ENCODE results near the gene TYW5.

TYW5 gene

GRCh38 chr2:199895406-199895805 is 59.9 kb downstream of the TYW5 start:
- peak; percentile 24 for DNase-seq (ENCODE audit: low read depth)
- H3K4me1 ChIP-seq (ENCODE audit: control insufficient read depth, insufficient read depth, low read length), result no peaks in the 10 kb centered on the region
- H3K9ac ChIP-seq (ENCODE audit: low read length), result no peak overlapping the region
- H3K27me3 ChIP-seq (replicated peaks; ENCODE audit: control insufficient read depth, insufficient read depth, low read length), result no peaks in the 10 kb centered on the region
- no peaks in the 10 kb centered on the region for H3K9me3 ChIP-seq (ENCODE audit: control insufficient read depth, low read length)
- H3K36me3 ChIP-seq (ENCODE audit: control insufficient read depth, insufficient read depth, low read length, severe bottlenecking), result no peaks in the 10 kb centered on the region
- no peak overlapping the region for H3K4me3 ChIP-seq (ENCODE audit: low read length)

DNA sequence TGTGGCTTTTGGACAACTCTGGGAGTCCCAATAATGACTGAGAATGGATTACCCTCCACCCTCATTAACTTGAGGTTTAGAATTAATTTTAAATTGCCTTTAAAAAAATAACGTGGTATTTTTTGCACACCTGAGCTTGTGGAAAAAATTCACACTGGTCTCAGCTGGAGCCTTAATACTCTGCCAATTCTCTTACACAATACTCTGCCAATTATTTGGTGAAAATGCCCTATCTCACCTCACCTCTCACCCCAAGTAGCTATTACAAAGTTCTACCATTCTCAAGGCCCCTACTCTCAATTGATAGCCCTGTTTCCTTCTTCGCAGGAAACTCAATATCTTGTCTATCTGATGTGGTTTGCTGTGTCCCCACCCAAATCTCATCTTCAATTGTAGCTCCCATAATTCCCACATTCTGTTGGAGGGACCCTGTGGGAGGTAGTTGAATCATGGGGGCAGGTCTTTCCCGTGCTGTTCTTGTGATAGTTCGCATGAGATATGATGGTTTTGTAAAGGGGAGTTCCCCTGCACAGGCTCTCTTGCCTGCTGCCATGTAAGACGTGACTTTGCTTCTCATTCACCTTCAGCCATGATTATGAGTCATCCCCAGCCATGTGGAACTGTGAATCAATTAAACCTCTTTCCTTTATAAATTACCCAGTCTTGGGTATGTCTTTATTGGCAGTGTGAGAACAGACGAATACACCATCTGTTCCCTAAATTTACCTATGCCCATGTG is 71.6 kb downstream of the TYW5 start:
- H3K4me3 ChIP-seq (ENCODE audit: low read length), result no peak overlapping the region
- H3K9ac ChIP-seq (ENCODE audit: low read length), result no peak overlapping the region
- peaks cover under 1% of the 10 kb centered on the region for H3K9me3 ChIP-seq (ENCODE audit: control insufficient read depth, low read length)
- no peaks in the 10 kb centered on the region for H3K36me3 ChIP-seq (ENCODE audit: control insufficient read depth, insufficient read depth, low read length, severe bottlenecking)
- no peak for DNase-seq (ENCODE audit: low read depth)
- H3K27me3 ChIP-seq (replicated peaks; ENCODE audit: control insufficient read depth, insufficient read depth, low read length), result no peaks in the 10 kb centered on the region
- H3K4me1 ChIP-seq (ENCODE audit: control insufficient read depth, insufficient read depth, low read length), result no peaks in the 10 kb centered on the region

DNA sequence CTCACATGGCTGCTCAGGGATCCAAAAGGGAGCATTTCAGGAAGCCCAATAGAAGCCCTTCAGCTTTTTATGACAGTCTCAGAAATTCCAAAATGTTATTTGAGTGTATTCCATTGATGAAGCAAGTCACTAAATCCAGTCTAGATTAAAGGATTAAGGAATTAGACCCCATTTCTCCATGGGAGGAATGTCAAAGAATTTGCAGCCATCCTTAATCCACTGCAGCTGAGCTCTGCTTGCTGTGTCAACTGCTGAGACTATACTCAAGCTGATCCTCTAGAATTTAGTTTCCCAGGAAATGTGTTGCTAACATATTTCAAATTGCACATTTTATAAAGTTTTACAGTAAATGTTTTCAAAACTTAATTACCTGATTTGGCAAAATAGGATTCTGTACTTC is 72.6 kb downstream of the TYW5 start:
- Histone ChIP-seq H3K9me3 (ENCODE audit: control insufficient read depth, low read length) (peaks cover 4% of the 10 kb centered on the region), H3K36me3 (ENCODE audit: control insufficient read depth, insufficient read depth, low read length, severe bottlenecking) (no peaks in the 10 kb centered on the region), H3K4me1 (ENCODE audit: control insufficient read depth, insufficient read depth, low read length) (no peaks in the 10 kb centered on the region), H3K4me3 (ENCODE audit: low read length) (no peak overlapping the region), H3K9ac (ENCODE audit: low read length) (no peak overlapping the region), H3K27me3 (replicated peaks; ENCODE audit: control insufficient read depth, insufficient read depth, low read length) (no peaks in the 10 kb centered on the region)
- no peak for DNase-seq (ENCODE audit: low read depth)
